Hepatocyte (in vitro differentiated cells): Measurements from ENCODE around the gene SDK1. TPM values are rescaled to one million over a fixed set of nuclear protein-coding genes. Genes with fewer than 3 reads are reported as not detected.

Source experiments
- DNase-seq: peaks from one replicate; pipeline ENCODE4 v3.0.0-alpha.2; 2016; ENCODE audit warnings: low spot score
- H2AFZ ChIP-seq: fragments of 200-600 bp; sonication (generic); 2 replicates; pipeline ENCODE4 v1.6.0; 2016; ENCODE audit warnings: antibody characterized with exemption, mild to moderate bottlenecking
- H3K27ac ChIP-seq: fragments of 200-600 bp; sonication (generic); 2 replicates; pipeline ENCODE4 v1.5.1; 2016; ENCODE audit warnings: mild to moderate bottlenecking
- H3K27me3 ChIP-seq: fragments of 200-600 bp; sonication (generic); 2 replicates; pipeline ENCODE4 v1.6.1; 2016
- H3K36me3 ChIP-seq: fragments of 200-600 bp; sonication (generic); replicated peaks from 2 replicates; pipeline ENCODE4 v1.5.1; 2016; ENCODE audit warnings: low read depth; ENCODE audit not compliant: insufficient read depth
- H3K4me1 ChIP-seq: fragments of 200-600 bp; sonication (generic); 2 replicates; pipeline ENCODE4 v1.5.1; 2016; ENCODE audit warnings: mild to moderate bottlenecking, moderate library complexity; ENCODE audit not compliant: insufficient read depth
- H3K4me2 ChIP-seq: fragments of 200-600 bp; sonication (generic); 2 replicates; pipeline ENCODE4 v1.6.0; 2016
- H3K4me3 ChIP-seq: fragments of 200-600 bp; sonication (generic); 2 replicates; pipeline ENCODE4 v1.5.1; 2016; ENCODE audit warnings: mild to moderate bottlenecking
- H3K79me2 ChIP-seq: fragments of 200-600 bp; sonication (generic); 2 replicates; pipeline ENCODE4 v1.6.0; 2017; ENCODE audit warnings: mild to moderate bottlenecking
- H3K9me2 ChIP-seq: fragments of 200-600 bp; sonication (generic); replicated peaks from 2 replicates; pipeline ENCODE4 v1.6.0; 2017; ENCODE audit warnings: mild to moderate bottlenecking; ENCODE audit not compliant: insufficient read depth
- H3K9me3 ChIP-seq: fragments of 200-600 bp; sonication (generic); 2 replicates; pipeline ENCODE4 v1.5.1; 2016; ENCODE audit warnings: low read depth, mild to moderate bottlenecking
- H4K20me1 ChIP-seq: fragments of 200-600 bp; sonication (generic); 2 replicates; pipeline ENCODE4 v1.6.0; 2016; ENCODE audit warnings: mild to moderate bottlenecking; ENCODE audit not compliant: insufficient read depth, poor library complexity, severe bottlenecking
- EZH2 ChIP-seq: fragments of 200-600 bp; sonication (generic); IDR thresholded peaks from 2 replicates; pipeline ENCODE4 v1.6.1; 2016; ENCODE audit warnings: antibody characterized with exemption, mild to moderate bottlenecking, borderline replicate concordance
- EZH2phosphoT487 ChIP-seq: fragments of 200-600 bp; sonication (generic); IDR thresholded peaks from one replicate; pipeline ENCODE4 v1.6.1; 2018; ENCODE audit warnings: antibody characterized with exemption, mild to moderate bottlenecking, low read depth, moderate library complexity; ENCODE audit not compliant: unreplicated experiment, severe bottlenecking
- WGBS: methylation state at CpG from one replicate; pipeline ENCODE4 v1.1.6; 2016; ENCODE audit warnings: low lambda C conversion rate; ENCODE audit errors: missing lambda C conversion rate; 5-methylcytosine and 5-hydroxymethylcytosine counted together
- polyA plus RNA-seq: library from polyadenylated mRNA; unstranded; fragments of >200 nt; fragmentation: Nextera tagmentation; extraction: Ambion mirVana; gene quantifications from 2 replicates; pipeline ENCODE4 v1.2.1, GENCODE V29; 2016
- total RNA-seq: library from RNA; depleted of rRNA; stranded (reverse); fragments of >200 nt; gene quantifications from 2 replicates; pipeline ENCODE4 v1.2.3, GENCODE V29; 2014
- TF ChIP-seq, protein P1 (sequence below): fragments of 200-600 bp; sonication (generic); IDR thresholded peaks from 2 replicates; pipeline ENCODE4 v1.5.1; 2016; ENCODE audit warnings: antibody characterized with exemption, mild to moderate bottlenecking; ENCODE audit not compliant: poor library complexity

The SDK1 gene
- total and polyA plus RNA-seq, 2 experiments from 2014 or later: 4.3 to 10.0 TPM

DNA sequence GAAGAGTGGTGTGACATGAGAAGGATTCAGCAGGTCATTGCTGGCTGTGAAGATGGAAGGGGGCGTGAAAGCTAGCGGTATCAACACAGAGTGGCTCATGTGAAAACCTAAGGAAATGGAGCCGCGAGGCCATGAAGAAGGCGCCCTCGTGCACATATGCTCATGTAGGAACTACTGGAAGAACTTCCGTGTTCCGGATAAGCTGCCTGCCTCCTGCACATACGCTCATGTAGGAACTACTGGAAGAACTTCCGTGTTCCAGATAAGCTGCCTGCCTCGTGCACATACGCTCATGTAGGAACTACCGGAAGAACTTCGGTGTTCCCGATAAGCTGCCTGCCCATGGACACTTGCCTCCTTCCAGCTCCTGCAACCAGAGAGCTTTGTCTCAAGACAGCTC, 179.1 kb downstream of the SDK1 start:
- no peak for TF ChIP-seq EZH2
- TF ChIP-seq, protein P1, sequence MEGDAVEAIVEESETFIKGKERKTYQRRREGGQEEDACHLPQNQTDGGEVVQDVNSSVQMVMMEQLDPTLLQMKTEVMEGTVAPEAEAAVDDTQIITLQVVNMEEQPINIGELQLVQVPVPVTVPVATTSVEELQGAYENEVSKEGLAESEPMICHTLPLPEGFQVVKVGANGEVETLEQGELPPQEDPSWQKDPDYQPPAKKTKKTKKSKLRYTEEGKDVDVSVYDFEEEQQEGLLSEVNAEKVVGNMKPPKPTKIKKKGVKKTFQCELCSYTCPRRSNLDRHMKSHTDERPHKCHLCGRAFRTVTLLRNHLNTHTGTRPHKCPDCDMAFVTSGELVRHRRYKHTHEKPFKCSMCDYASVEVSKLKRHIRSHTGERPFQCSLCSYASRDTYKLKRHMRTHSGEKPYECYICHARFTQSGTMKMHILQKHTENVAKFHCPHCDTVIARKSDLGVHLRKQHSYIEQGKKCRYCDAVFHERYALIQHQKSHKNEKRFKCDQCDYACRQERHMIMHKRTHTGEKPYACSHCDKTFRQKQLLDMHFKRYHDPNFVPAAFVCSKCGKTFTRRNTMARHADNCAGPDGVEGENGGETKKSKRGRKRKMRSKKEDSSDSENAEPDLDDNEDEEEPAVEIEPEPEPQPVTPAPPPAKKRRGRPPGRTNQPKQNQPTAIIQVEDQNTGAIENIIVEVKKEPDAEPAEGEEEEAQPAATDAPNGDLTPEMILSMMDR: no peak
- no peak for TF ChIP-seq EZH2phosphoT487
- Histone ChIP-seq H3K9me3 (no peaks in the 10 kb centered on the region), H3K36me3 (no peaks in the 10 kb centered on the region), H4K20me1 (no peaks in the 10 kb centered on the region), H3K4me3 (no peak overlapping the region), H2AFZ (no peak overlapping the region), H3K4me2 (no peak overlapping the region), H3K9me2 (no peaks in the 10 kb centered on the region), H3K4me1 (peaks cover 5% of the 10 kb centered on the region), H3K27me3 (no peaks in the 10 kb centered on the region), H3K79me2 (no peaks in the 10 kb centered on the region), H3K27ac (no peak overlapping the region)
- DNase-seq: no peak
- 98% methylated on average over 15 of the region's 15 CpGs for WGBS

DNA sequence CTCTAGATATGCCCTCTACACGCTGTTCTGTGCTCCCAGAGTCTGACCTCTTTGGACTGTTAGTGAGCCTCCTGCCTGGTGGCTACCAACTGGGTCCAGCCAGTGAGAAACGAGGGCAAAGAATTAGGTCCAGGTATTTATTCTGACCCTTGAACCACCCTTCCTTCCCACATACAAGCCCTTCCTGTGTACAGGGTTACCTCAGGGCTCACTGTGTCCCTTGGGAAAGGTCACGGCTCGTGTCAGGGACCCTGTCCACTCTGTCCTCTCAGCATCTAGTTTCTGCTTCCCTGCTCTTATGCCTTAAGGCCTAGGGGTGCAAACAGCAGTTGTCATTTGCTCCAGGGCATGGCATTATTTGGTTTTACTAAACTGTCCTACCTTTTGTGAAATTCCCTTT, 180.4 kb downstream of the SDK1 start:
- no peak overlapping the region for H3K4me2 ChIP-seq
- H3K9me2 ChIP-seq: no peaks in the 10 kb centered on the region
- H3K27me3 ChIP-seq: no peaks in the 10 kb centered on the region
- no peaks in the 10 kb centered on the region for H3K79me2 ChIP-seq
- no peaks in the 10 kb centered on the region for H4K20me1 ChIP-seq
- H3K27ac ChIP-seq: no peak overlapping the region
- H3K4me1 ChIP-seq: no peaks in the 10 kb centered on the region
- TF ChIP-seq EZH2: no peak
- no peak for TF ChIP-seq EZH2phosphoT487
- TF ChIP-seq, protein P1: no peak
- WGBS: 90% methylated on average over 4 of the region's 4 CpGs
- H3K36me3 ChIP-seq: no peaks in the 10 kb centered on the region
- DNase-seq: no peak
- H3K9me3 ChIP-seq: no peaks in the 10 kb centered on the region
- no peak overlapping the region for H3K4me3 ChIP-seq
- H2AFZ ChIP-seq: no peak overlapping the region

DNA sequence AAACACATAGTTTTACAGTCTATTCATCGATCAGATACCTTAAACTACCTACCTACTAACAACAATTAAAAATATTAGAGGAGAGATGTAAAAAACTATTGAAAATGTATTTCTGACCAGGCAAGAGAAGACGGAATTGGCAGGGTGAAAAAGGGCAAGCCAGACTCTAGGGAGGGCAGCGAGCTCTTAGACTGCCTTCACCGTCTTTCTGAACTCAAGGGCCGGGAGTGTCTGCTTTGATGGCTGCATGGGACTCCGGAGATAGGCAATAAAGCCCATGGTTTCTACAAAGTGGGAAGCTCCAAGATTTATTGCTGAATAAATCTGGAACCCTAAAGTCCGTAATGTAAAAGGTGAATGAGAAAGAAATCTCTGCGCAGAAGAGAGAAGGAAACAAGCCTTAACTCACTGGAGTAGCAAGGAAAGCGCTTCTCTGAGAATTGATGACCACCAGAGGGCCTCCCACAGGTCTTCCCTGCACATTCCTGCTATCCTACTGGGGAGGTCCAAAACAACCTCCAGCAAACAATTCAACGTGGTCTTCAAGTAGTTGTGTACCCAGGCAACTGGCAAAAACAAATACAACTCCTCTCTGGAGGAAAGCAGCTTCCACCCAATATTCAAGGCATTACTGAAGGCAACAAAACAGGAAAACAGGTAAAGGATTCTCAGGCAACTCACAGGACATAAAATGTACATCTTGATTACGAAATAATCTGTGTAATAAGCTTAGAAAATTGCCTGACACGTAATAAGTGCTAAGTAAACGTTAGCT, 181.3 kb downstream of the SDK1 start:
- 66% methylated on average over 13 of the region's 13 CpGs for WGBS
- Histone ChIP-seq H4K20me1 (no peaks in the 10 kb centered on the region), H3K4me2 (no peak overlapping the region), H3K4me3 (no peak overlapping the region), H3K27ac (no peak overlapping the region), H3K9me3 (no peaks in the 10 kb centered on the region), H3K9me2 (no peaks in the 10 kb centered on the region), H3K36me3 (no peaks in the 10 kb centered on the region), H3K27me3 (no peaks in the 10 kb centered on the region), H3K79me2 (no peaks in the 10 kb centered on the region), H3K4me1 (no peaks in the 10 kb centered on the region), H2AFZ (no peak overlapping the region)
- peak; percentile 58 for DNase-seq
- no peak for TF ChIP-seq EZH2phosphoT487
- TF ChIP-seq, protein P1: peak; percentile 57

DNA sequence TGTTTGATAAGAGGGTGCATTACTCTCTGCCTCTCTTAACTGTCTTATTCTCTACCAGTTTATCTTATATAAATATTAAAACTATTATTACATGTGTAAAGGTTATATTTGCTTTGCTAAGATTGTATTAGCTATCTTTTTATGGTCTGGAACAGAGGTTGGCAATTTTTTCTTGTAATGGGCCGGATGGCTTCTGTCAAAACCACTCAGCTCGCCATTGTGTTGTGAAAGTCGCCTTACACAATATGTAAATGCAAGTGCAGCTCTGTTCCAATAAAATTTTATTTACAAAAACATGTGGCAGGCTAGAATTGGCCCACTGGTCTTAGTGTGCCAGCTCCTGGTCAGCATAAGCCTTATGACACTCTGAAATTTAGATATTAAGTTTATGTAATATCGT, 185.8 kb downstream of the SDK1 start:
- no peak for DNase-seq
- 68% methylated on average over 4 of the region's 4 CpGs for WGBS
- Histone ChIP-seq H4K20me1 (no peaks in the 10 kb centered on the region), H3K79me2 (peaks cover 3% of the 10 kb centered on the region), H3K4me1 (no peaks in the 10 kb centered on the region), H3K4me2 (no peak overlapping the region), H3K9me2 (no peaks in the 10 kb centered on the region), H3K4me3 (no peak overlapping the region), H3K27ac (no peak overlapping the region), H3K36me3 (no peaks in the 10 kb centered on the region), H3K9me3 (no peaks in the 10 kb centered on the region), H2AFZ (no peak overlapping the region), H3K27me3 (no peaks in the 10 kb centered on the region)
- TF ChIP-seq, protein P1: no peak
- TF ChIP-seq EZH2phosphoT487 (no peak), EZH2 (no peak)
